ENCODE data around the gene RPS6KA1. TPM values are rescaled to one million over a fixed set of nuclear protein-coding genes. Genes with fewer than 3 reads are reported as not detected.
"Not testable (repeated sequence)": the region's sequence is repeated elsewhere in the genome, so short reads cannot be mapped to it uniquely, and the experiment has no call there.

RPS6KA1 gene
- polyA plus RNA-seq, 1 donor (not counting 4 experiments of a cell fraction or from before 2014, with no cell fraction given): 65.9 TPM

- Histone ChIP-seq H3K36me3 (ENCODE audit: control insufficient read depth in 2 of 2, extremely low read depth in 1 of 2, insufficient read depth in 2 of 2, low read length in 2 of 2) (no peaks in the 10 kb centered on the region), H2AFZ (ENCODE audit: control insufficient read depth, low read length) (no peak overlapping the region), H3K79me2 (ENCODE audit: control insufficient read depth, insufficient read depth, low read length) (no peaks in the 10 kb centered on the region), H3K27me3 (ENCODE audit: control insufficient read depth, extremely low read depth, insufficient read depth, low read length) (no peaks in the 10 kb centered on the region), H3K9ac (ENCODE audit: control insufficient read depth, extremely low read depth, insufficient read depth, low read length) (no peak overlapping the region), H3K9me3 (ENCODE audit: control insufficient read depth, low read depth, low read length) (no peaks in the 10 kb centered on the region), H3K4me1 (ENCODE audit: control insufficient read depth, extremely low read depth, insufficient read depth, low read length) (no peaks in the 10 kb centered on the region), H3K27ac (ENCODE audit: control insufficient read depth, insufficient read depth, low read length) (no peak overlapping the region), H3K4me2 (ENCODE audit: control insufficient read depth, extremely low read depth, insufficient read depth, low read depth, low read length) (no peak overlapping the region), H3K9me1 (ENCODE audit: control insufficient read depth, extremely low read depth, insufficient read depth, low read length) (no peaks in the 10 kb centered on the region), H3K4me3 (ENCODE audit: control insufficient read depth in 2 of 3, extremely low read depth in 1 of 3, insufficient read depth in 2 of 3, low read depth in 1 of 3, low read length in 3 of 3) (no peak overlapping the region), H4K20me1 (ENCODE audit: control insufficient read depth, extremely low read depth, insufficient read depth, low read length) (no peaks in the 10 kb centered on the region)
- no peak for FAIRE-seq
- dilution Hi-C loops (cut with MboI; ENCODE audit: extremely low pct_ligation_motif_present, low sequenced_read_pairs): no loop called here
- DNase-seq (ENCODE audit: low read depth, low spot score): no peak
- TF ChIP-seq CTCF (optimal IDR thresholded peaks at IDR 0.05 in 1 of 3, IDR thresholded peaks at IDR 0.05 in 1 of 3, conservative IDR thresholded peaks at IDR 0.05 in 1 of 3; ENCODE audit: extremely low read depth in 1 of 3, insufficient read depth in 2 of 3, low read length in 3 of 3) (no peak), EZH2 (IDR thresholded peaks at IDR 0.05; ENCODE audit: low read length) (no peak)
Measured at GRCh38 chr1:26585471-26585870, 55.9 kb downstream of the RPS6KA1 start.

GRCh38 chr1:26593385-26593784 lies 63.8 kb downstream of the RPS6KA1 start:
- Histone ChIP-seq H3K9ac (ENCODE audit: control insufficient read depth, extremely low read depth, insufficient read depth, low read length) (no peak overlapping the region), H3K27me3 (ENCODE audit: control insufficient read depth, extremely low read depth, insufficient read depth, low read length) (no peaks in the 10 kb centered on the region), H3K9me1 (ENCODE audit: control insufficient read depth, extremely low read depth, insufficient read depth, low read length) (no peaks in the 10 kb centered on the region), H3K27ac (ENCODE audit: control insufficient read depth, insufficient read depth, low read length) (no peak overlapping the region), H3K79me2 (ENCODE audit: control insufficient read depth, insufficient read depth, low read length) (no peaks in the 10 kb centered on the region), H3K4me3 (ENCODE audit: control insufficient read depth in 2 of 3, extremely low read depth in 1 of 3, insufficient read depth in 2 of 3, low read depth in 1 of 3, low read length in 3 of 3) (no peak overlapping the region), H2AFZ (ENCODE audit: control insufficient read depth, low read length) (no peak overlapping the region), H3K4me1 (ENCODE audit: control insufficient read depth, extremely low read depth, insufficient read depth, low read length) (peaks cover 2% of the 10 kb centered on the region), H3K36me3 (ENCODE audit: control insufficient read depth in 2 of 2, extremely low read depth in 1 of 2, insufficient read depth in 2 of 2, low read length in 2 of 2) (no peaks in the 10 kb centered on the region), H3K4me2 (ENCODE audit: control insufficient read depth, extremely low read depth, insufficient read depth, low read depth, low read length) (no peak overlapping the region), H3K9me3 (ENCODE audit: control insufficient read depth, low read depth, low read length) (no peaks in the 10 kb centered on the region), H4K20me1 (ENCODE audit: control insufficient read depth, extremely low read depth, insufficient read depth, low read length) (no peaks in the 10 kb centered on the region)
- FAIRE-seq (no peak), DNase-seq (ENCODE audit: low read depth, low spot score) (no peak)
- dilution Hi-C loops (cut with MboI; ENCODE audit: extremely low pct_ligation_motif_present, low sequenced_read_pairs): no loop called here
- TF ChIP-seq EZH2 (IDR thresholded peaks at IDR 0.05; ENCODE audit: low read length) (no peak), CTCF (optimal IDR thresholded peaks at IDR 0.05 in 1 of 3, IDR thresholded peaks at IDR 0.05 in 1 of 3, conservative IDR thresholded peaks at IDR 0.05 in 1 of 3; ENCODE audit: extremely low read depth in 1 of 3, insufficient read depth in 2 of 3, low read length in 3 of 3) (no peak)

DNA sequence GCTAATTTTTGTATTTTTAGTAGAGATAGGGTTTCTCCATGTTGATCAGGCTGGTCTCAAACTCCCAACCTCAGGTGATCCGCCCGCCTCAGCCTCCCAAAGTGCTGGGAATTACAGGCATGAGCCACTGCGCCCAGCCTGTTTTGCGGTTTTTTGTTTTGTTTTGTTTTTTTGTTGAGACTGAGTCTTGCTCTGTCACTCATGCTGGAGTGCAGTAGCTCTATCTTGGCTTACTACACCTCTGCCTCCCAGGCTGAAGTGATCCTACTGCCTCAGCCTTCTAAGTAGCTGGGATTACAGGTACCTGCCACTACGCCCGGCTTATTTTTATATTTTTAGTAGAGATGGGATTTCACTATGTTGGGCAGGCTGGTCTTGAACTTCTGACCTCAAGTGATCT lies 65.0 kb downstream of the RPS6KA1 start:
- dilution Hi-C loops (cut with MboI; ENCODE audit: extremely low pct_ligation_motif_present, low sequenced_read_pairs); H3K27ac ChIP-seq (ENCODE audit: control insufficient read depth, insufficient read depth, low read length); H3K4me2 ChIP-seq (ENCODE audit: control insufficient read depth, extremely low read depth, insufficient read depth, low read depth, low read length); H3K79me2 ChIP-seq (ENCODE audit: control insufficient read depth, insufficient read depth, low read length); H3K36me3 ChIP-seq (ENCODE audit: control insufficient read depth in 2 of 2, extremely low read depth in 1 of 2, insufficient read depth in 2 of 2, low read length in 2 of 2); H3K9me3 ChIP-seq (ENCODE audit: control insufficient read depth, low read depth, low read length); H3K9me1 ChIP-seq (ENCODE audit: control insufficient read depth, extremely low read depth, insufficient read depth, low read length); H3K9ac ChIP-seq (ENCODE audit: control insufficient read depth, extremely low read depth, insufficient read depth, low read length); H2AFZ ChIP-seq (ENCODE audit: control insufficient read depth, low read length); H3K4me1 ChIP-seq (ENCODE audit: control insufficient read depth, extremely low read depth, insufficient read depth, low read length); DNase-seq (ENCODE audit: low read depth, low spot score); H4K20me1 ChIP-seq (ENCODE audit: control insufficient read depth, extremely low read depth, insufficient read depth, low read length); H3K27me3 ChIP-seq (ENCODE audit: control insufficient read depth, extremely low read depth, insufficient read depth, low read length); H3K4me3 ChIP-seq (ENCODE audit: control insufficient read depth in 2 of 3, extremely low read depth in 1 of 3, insufficient read depth in 2 of 3, low read depth in 1 of 3, low read length in 3 of 3); FAIRE-seq: not testable (repeated sequence)
